Measurements from ENCODE around the gene SIN3B. TPM values are rescaled to one million over a fixed set of nuclear protein-coding genes. Genes with fewer than 3 reads are reported as not detected.
A peak's percentile ranks its signal among the peaks of the same experiment; 100 is the strongest.

Gene SIN3B
- total and polyA plus RNA-seq, 5 donors: 22.6 to 35.4 (median 28.3) TPM

DNA sequence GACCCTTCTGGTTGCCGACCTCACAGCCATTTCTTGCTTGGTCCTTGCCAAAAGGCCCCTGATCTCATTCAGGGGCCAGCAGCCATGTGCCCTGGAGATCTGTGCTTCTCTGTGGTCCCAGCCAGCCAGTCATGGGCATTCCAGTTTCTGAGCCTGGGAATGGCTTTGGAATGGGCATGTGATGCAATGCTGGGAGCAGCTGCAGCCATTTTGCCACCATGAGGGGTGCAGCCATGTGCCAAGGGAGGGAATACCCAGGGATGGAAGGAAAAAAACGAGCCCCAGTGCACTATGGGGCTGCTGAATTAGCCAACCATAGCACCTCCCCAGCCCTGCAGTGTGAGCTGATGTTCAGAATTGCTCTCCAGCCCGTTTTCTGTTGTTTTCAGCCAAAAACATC lies 85.9 kb downstream of the SIN3B start:
- no peaks in the 10 kb centered on the region for H3K4me1 ChIP-seq (ENCODE audit: control insufficient read depth, insufficient read depth, low read length)
- no peak overlapping the region for H3K4me3 ChIP-seq (ENCODE audit: low read length)
- no peak overlapping the region for H3K27ac ChIP-seq (ENCODE audit: low read length)
- ATAC-seq: no peak
- intact Hi-C loops (cut with DNase I): no loop called here
- H3K9me3 ChIP-seq (ENCODE audit: control insufficient read depth, low read length): peaks cover 6% of the 10 kb centered on the region
- no peak for DNase-seq
- WGBS: 76% methylated on average over 3 of the region's 3 CpGs
- H3K27me3 ChIP-seq (ENCODE audit: control insufficient read depth, insufficient read depth): no peaks in the 10 kb centered on the region

GRCh38 chr19:16915734-16916133 lies 86.5 kb downstream of the SIN3B start:
- ATAC-seq: no peak

GRCh38 chr19:16917401-16917800 lies 88.2 kb downstream of the SIN3B start:
- DNase-seq (no peak), ATAC-seq (no peak)
- no peaks in the 10 kb centered on the region for H3K4me1 ChIP-seq (ENCODE audit: control insufficient read depth, insufficient read depth, low read length)
- no peak overlapping the region for H3K4me3 ChIP-seq (ENCODE audit: low read length)
- peaks cover 6% of the 10 kb centered on the region for H3K9me3 ChIP-seq (ENCODE audit: control insufficient read depth, low read length)
- intact Hi-C loops (cut with DNase I): no loop called here
- H3K27ac ChIP-seq (ENCODE audit: low read length): no peak overlapping the region
- H3K27me3 ChIP-seq (ENCODE audit: control insufficient read depth, insufficient read depth): no peaks in the 10 kb centered on the region
- 82% methylated on average over 7 of the region's 7 CpGs for WGBS

More at GRCh38 chr19:16915734-16916133, 86.5 kb downstream of the SIN3B start:
- Histone ChIP-seq H3K9me3 (ENCODE audit: control insufficient read depth, low read length) (peaks cover 6% of the 10 kb centered on the region), H3K27ac (ENCODE audit: low read length) (no peak overlapping the region), H3K4me1 (ENCODE audit: control insufficient read depth, insufficient read depth, low read length) (no peaks in the 10 kb centered on the region), H3K4me3 (ENCODE audit: low read length) (no peak overlapping the region), H3K27me3 (ENCODE audit: control insufficient read depth, insufficient read depth) (no peaks in the 10 kb centered on the region)
- no peak for DNase-seq
- WGBS: 57% methylated on average over 3 of the region's 3 CpGs
- intact Hi-C loops (cut with DNase I): no loop called here

DNA sequence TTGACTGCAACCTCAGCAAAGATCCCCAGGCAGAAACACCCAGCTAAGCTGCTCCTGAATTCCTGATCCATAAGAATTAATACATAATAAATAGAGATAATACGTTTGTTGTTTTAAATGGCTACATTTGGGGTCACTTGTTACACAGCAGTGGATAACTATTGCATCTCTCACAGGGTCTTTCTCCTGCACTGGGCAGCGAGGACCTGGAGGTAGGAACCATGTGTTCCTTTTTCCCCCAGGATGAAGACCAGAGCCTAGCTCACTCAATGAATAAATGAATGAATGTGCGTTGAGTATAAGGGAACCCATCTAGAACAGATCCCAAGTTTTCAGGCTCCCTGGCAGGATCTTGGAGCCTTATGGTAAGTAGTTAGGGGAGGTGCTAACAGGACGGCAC lies 90.3 kb downstream of the SIN3B start:
- Histone ChIP-seq H3K9me3 (ENCODE audit: control insufficient read depth, low read length) (peaks cover 2% of the 10 kb centered on the region), H3K4me3 (ENCODE audit: low read length) (no peak overlapping the region), H3K27ac (ENCODE audit: low read length) (no peak overlapping the region), H3K27me3 (ENCODE audit: control insufficient read depth, insufficient read depth) (no peaks in the 10 kb centered on the region), H3K4me1 (ENCODE audit: control insufficient read depth, insufficient read depth, low read length) (no peaks in the 10 kb centered on the region)
- DNase-seq (no peak), ATAC-seq (no peak)
- intact Hi-C loops (cut with DNase I): no loop called here
- WGBS: 82% methylated on average over 4 of the region's 4 CpGs

DNA sequence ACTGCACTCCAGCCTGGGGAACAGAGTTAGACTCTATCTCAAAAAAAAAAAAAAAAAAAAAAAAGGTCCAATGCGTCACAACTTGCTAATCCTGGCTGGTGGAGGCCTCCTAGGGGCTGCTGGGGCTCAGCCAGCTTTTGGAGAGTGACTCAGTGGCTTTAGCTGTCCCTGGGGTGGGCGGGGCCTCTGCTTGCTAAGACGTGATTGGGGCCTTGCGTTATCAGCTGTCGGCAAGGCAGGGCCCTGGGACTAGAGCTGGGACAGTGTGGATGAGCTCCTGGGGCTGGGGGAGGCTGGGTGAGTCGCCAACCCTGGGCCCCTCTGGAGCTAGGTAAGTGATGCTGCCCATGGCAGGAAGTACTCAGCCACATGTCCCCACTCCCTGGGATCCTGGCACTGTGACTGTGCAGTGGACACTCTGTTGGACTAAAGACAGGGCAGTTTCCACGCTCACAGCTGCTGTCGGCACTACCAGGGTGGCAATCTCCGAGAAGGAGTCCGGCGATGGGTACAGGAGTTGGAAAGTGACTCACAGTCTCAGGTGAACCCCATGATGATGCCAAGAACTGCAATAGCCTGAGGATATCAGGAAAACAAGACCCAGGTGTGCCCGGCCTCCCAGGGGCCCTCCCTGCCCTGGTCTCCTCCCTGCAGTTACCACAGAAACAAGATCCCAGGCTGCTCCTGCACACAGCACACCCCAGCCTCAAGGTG lies 91.8 kb downstream of the SIN3B start:
- Histone ChIP-seq H3K27me3 (ENCODE audit: control insufficient read depth, insufficient read depth) (no peaks in the 10 kb centered on the region), H3K4me1 (ENCODE audit: control insufficient read depth, insufficient read depth, low read length) (no peaks in the 10 kb centered on the region), H3K27ac (ENCODE audit: low read length) (no peak overlapping the region), H3K4me3 (ENCODE audit: low read length) (no peak overlapping the region), H3K9me3 (ENCODE audit: control insufficient read depth, low read length) (peaks cover 2% of the 10 kb centered on the region)
- DNase-seq: peak in 2 of 3 donors; percentile 51 to 64
- peak in 1 of 2 donors; percentile 48 for ATAC-seq
- intact Hi-C loops (cut with DNase I): no loop called here
- 65% methylated on average over 12 of the region's 12 CpGs for WGBS

DNA sequence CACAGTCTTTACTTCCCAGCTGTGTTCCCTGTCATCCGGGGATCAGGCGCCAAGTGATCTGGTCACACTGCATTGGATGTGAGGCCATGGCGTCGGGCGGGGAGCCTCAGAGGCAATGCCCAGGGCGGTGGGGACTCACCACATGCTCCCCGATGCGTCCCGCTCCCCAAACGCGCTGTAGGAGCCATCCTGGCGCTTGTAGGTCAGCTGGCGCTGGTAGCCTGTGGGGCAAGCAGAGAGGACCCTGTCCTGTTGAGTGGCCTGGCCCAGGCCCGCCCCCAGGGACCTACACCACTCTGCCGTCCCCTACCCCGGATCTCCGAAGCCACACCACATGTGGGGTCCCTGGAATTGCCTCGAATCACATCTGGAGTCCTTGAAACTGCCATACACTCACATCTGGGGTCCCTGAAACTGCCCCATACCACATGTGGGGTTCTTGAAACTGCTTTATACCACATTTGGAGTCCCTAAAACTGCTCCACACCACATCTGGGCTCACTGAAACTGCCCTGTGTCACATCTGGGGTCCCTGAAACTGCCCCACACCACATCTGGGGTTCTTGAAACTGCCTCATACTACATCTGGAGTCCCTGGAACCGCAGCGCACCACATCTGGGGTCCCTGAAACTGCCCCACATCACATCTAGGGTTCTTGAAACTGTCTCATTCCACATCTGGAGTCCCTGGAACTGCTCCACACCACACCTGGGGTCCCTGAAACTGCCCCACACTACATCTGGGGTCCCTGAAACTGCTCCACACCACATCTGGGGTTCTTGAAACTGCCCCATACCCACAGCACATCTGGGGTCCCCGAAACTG lies 92.8 kb downstream of the SIN3B start:
- no peak for ATAC-seq
- intact Hi-C loops (cut with DNase I): no loop called here

GRCh38 chr19:16922592-16922934 lies 93.4 kb downstream of the SIN3B start:
- H3K27ac ChIP-seq (ENCODE audit: low read length): no peak overlapping the region
- intact Hi-C loops (cut with DNase I): no loop called here
- H3K27me3 ChIP-seq (ENCODE audit: control insufficient read depth, insufficient read depth): no peaks in the 10 kb centered on the region
- WGBS: 72% methylated on average over 1 of the region's 1 CpG
- peaks cover 2% of the 10 kb centered on the region for H3K9me3 ChIP-seq (ENCODE audit: control insufficient read depth, low read length)
- H3K4me1 ChIP-seq (ENCODE audit: control insufficient read depth, insufficient read depth, low read length): no peaks in the 10 kb centered on the region
- ATAC-seq: no peak
- H3K4me3 ChIP-seq (ENCODE audit: low read length): no peak overlapping the region
- no peak for DNase-seq

More for the DNA sequence above, 92.8 kb downstream of the SIN3B start:
- Histone ChIP-seq H3K27me3 (ENCODE audit: control insufficient read depth, insufficient read depth) (no peaks in the 10 kb centered on the region), H3K4me1 (ENCODE audit: control insufficient read depth, insufficient read depth, low read length) (no peaks in the 10 kb centered on the region), H3K9me3 (ENCODE audit: control insufficient read depth, low read length) (peaks cover 2% of the 10 kb centered on the region), H3K27ac (ENCODE audit: low read length) (no peak overlapping the region), H3K4me3 (ENCODE audit: low read length) (no peak overlapping the region)
- DNase-seq: no peak
- WGBS: 91% methylated on average over 21 of the region's 21 CpGs

GRCh38 chr19:16922949-16923348 lies 93.8 kb downstream of the SIN3B start:
- DNase-seq (no peak), ATAC-seq (no peak)
- Histone ChIP-seq H3K9me3 (ENCODE audit: control insufficient read depth, low read length) (peaks cover 2% of the 10 kb centered on the region), H3K27ac (ENCODE audit: low read length) (no peak overlapping the region), H3K4me3 (ENCODE audit: low read length) (no peak overlapping the region), H3K4me1 (ENCODE audit: control insufficient read depth, insufficient read depth, low read length) (no peaks in the 10 kb centered on the region), H3K27me3 (ENCODE audit: control insufficient read depth, insufficient read depth) (no peaks in the 10 kb centered on the region)
- intact Hi-C loops (cut with DNase I): no loop called here
- WGBS: 93% methylated on average over 13 of the region's 13 CpGs

DNA sequence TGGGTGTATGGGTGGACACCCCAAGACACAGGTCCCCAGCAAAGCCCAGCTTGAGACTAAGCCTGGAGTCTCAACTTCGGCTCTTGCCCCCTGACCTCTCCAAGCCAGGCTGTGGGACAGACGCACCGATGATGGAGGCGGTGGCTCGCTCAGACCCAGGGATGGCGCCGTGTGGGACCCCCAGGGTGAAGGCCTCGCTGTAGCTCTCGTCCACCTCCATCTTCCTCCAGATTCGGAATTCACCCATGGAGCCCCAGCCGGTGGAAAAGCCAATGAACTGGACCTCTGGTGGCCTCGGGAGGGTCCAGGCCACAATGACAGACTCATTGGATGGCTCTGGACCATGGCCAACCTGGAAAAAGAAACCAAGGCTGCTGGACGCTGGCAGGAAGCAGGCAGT lies 98.7 kb downstream of the SIN3B start:
- DNase-seq: no peak
- ATAC-seq: no peak
- intact Hi-C loops (cut with DNase I): no loop called here
- WGBS: 93% methylated on average over 13 of the region's 13 CpGs
- no peak overlapping the region for H3K27ac ChIP-seq (ENCODE audit: low read length)
- H3K4me3 ChIP-seq (ENCODE audit: low read length): no peak overlapping the region
- H3K27me3 ChIP-seq (ENCODE audit: control insufficient read depth, insufficient read depth): no peaks in the 10 kb centered on the region
- H3K4me1 ChIP-seq (ENCODE audit: control insufficient read depth, insufficient read depth, low read length): no peaks in the 10 kb centered on the region
- no peaks in the 10 kb centered on the region for H3K9me3 ChIP-seq (ENCODE audit: control insufficient read depth, low read length)

DNA sequence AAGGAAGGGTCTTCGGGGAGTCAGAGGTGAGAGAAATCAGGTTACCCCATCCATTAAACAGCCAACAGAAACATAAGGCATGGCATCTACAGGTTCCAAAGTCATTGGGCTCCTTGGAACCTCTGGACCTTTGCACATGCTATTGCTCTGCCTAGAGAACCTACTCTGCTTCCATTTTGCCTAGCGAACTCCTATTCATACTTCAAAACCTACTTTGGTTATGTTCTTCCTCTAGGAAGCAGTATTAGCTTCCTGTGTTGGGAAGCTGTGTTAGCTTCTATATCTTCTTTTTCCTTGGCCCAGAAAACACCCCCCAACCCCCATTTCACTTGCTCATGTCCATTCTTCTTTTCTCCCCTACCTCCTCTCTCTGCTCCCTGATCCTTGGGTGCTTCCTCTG lies 99.2 kb downstream of the SIN3B start:
- ATAC-seq (no peak), DNase-seq (no peak)
- Histone ChIP-seq H3K9me3 (ENCODE audit: control insufficient read depth, low read length) (no peaks in the 10 kb centered on the region), H3K27ac (ENCODE audit: low read length) (no peak overlapping the region), H3K27me3 (ENCODE audit: control insufficient read depth, insufficient read depth) (no peaks in the 10 kb centered on the region), H3K4me3 (ENCODE audit: low read length) (no peak overlapping the region), H3K4me1 (ENCODE audit: control insufficient read depth, insufficient read depth, low read length) (no peaks in the 10 kb centered on the region)
- WGBS: 97% methylated on average over 2 of the region's 2 CpGs
- intact Hi-C loops (cut with DNase I): no loop called here

- no peak for ATAC-seq
- intact Hi-C loops (cut with DNase I): no loop called here
- Histone ChIP-seq H3K9me3 (ENCODE audit: control insufficient read depth, low read length) (no peaks in the 10 kb centered on the region), H3K4me1 (ENCODE audit: control insufficient read depth, insufficient read depth, low read length) (no peaks in the 10 kb centered on the region), H3K27me3 (ENCODE audit: control insufficient read depth, insufficient read depth) (no peaks in the 10 kb centered on the region), H3K4me3 (ENCODE audit: low read length) (no peak overlapping the region), H3K27ac (ENCODE audit: low read length) (no peak overlapping the region)
- no peak for DNase-seq
- 96% methylated on average over 10 of the region's 10 CpGs for WGBS
These were observed 99.7 kb downstream of the SIN3B start for GRCh38 chr19:16928916-16929315.

All from right cardiac atrium (tissue), 5 donors.